ENCODE data around the gene IPCEF1. TPM values are rescaled to one million over a fixed set of nuclear protein-coding genes. Genes with fewer than 3 reads are reported as not detected.

The IPCEF1 gene
- polyA plus RNA-seq, 1 donor (not counting 4 experiments of a cell fraction or from before 2014, with no cell fraction given): 0.21 TPM

- peaks cover 14% of the 10 kb centered on the region for H3K4me1 ChIP-seq (ENCODE audit: control insufficient read depth, extremely low read depth, insufficient read depth, low read length)
- DNase-seq (ENCODE audit: low read depth, low spot score) (no peak), FAIRE-seq (no peak)
- H3K9ac ChIP-seq (ENCODE audit: control insufficient read depth, extremely low read depth, insufficient read depth, low read length): no peak overlapping the region
- no peaks in the 10 kb centered on the region for H3K36me3 ChIP-seq (ENCODE audit: control insufficient read depth in 2 of 2, extremely low read depth in 1 of 2, insufficient read depth in 2 of 2, low read length in 2 of 2)
- H2AFZ ChIP-seq (ENCODE audit: control insufficient read depth, low read length): no peak overlapping the region
- TF ChIP-seq CTCF (optimal IDR thresholded peaks at IDR 0.05 in 1 of 3, IDR thresholded peaks at IDR 0.05 in 1 of 3, conservative IDR thresholded peaks at IDR 0.05 in 1 of 3; ENCODE audit: extremely low read depth in 1 of 3, insufficient read depth in 2 of 3, low read length in 3 of 3): no peak
- no peak for TF ChIP-seq EZH2 (IDR thresholded peaks at IDR 0.05; ENCODE audit: low read length)
- H3K9me3 ChIP-seq (ENCODE audit: control insufficient read depth, low read depth, low read length): no peaks in the 10 kb centered on the region
- no peaks in the 10 kb centered on the region for H3K27me3 ChIP-seq (ENCODE audit: control insufficient read depth, extremely low read depth, insufficient read depth, low read length)
- H4K20me1 ChIP-seq (ENCODE audit: control insufficient read depth, extremely low read depth, insufficient read depth, low read length): no peaks in the 10 kb centered on the region
- no peak overlapping the region for H3K27ac ChIP-seq (ENCODE audit: control insufficient read depth, insufficient read depth, low read length)
- no peak overlapping the region for H3K4me3 ChIP-seq (ENCODE audit: control insufficient read depth in 2 of 3, extremely low read depth in 1 of 3, insufficient read depth in 2 of 3, low read depth in 1 of 3, low read length in 3 of 3)
- H3K79me2 ChIP-seq (ENCODE audit: control insufficient read depth, insufficient read depth, low read length): no peaks in the 10 kb centered on the region
- no peaks in the 10 kb centered on the region for H3K9me1 ChIP-seq (ENCODE audit: control insufficient read depth, extremely low read depth, insufficient read depth, low read length)
- no peak overlapping the region for H3K4me2 ChIP-seq (ENCODE audit: control insufficient read depth, extremely low read depth, insufficient read depth, low read depth, low read length)
- dilution Hi-C loops (cut with MboI; ENCODE audit: extremely low pct_ligation_motif_present, low sequenced_read_pairs): no loop called here
These were observed 7.2 kb upstream of the IPCEF1 start for GRCh38 chr6:154363821-154364220.

- no peaks in the 10 kb centered on the region for H3K27me3 ChIP-seq (ENCODE audit: control insufficient read depth, extremely low read depth, insufficient read depth, low read length)
- no peak for DNase-seq (ENCODE audit: low read depth, low spot score)
These were observed 4.9 kb upstream of the IPCEF1 start for GRCh38 chr6:154361476-154361875.

More at GRCh38 chr6:154361476-154361875, 4.9 kb upstream of the IPCEF1 start:
- no peak for FAIRE-seq
- Histone ChIP-seq H3K4me1 (ENCODE audit: control insufficient read depth, extremely low read depth, insufficient read depth, low read length) (no peaks in the 10 kb centered on the region), H3K27ac (ENCODE audit: control insufficient read depth, insufficient read depth, low read length) (no peak overlapping the region), H4K20me1 (ENCODE audit: control insufficient read depth, extremely low read depth, insufficient read depth, low read length) (no peaks in the 10 kb centered on the region), H3K9me3 (ENCODE audit: control insufficient read depth, low read depth, low read length) (no peaks in the 10 kb centered on the region), H3K79me2 (ENCODE audit: control insufficient read depth, insufficient read depth, low read length) (no peaks in the 10 kb centered on the region), H3K9ac (ENCODE audit: control insufficient read depth, extremely low read depth, insufficient read depth, low read length) (no peak overlapping the region), H3K4me2 (ENCODE audit: control insufficient read depth, extremely low read depth, insufficient read depth, low read depth, low read length) (no peak overlapping the region), H3K9me1 (ENCODE audit: control insufficient read depth, extremely low read depth, insufficient read depth, low read length) (no peaks in the 10 kb centered on the region), H3K36me3 (ENCODE audit: control insufficient read depth in 2 of 2, extremely low read depth in 1 of 2, insufficient read depth in 2 of 2, low read length in 2 of 2) (no peaks in the 10 kb centered on the region), H3K4me3 (ENCODE audit: control insufficient read depth in 2 of 3, extremely low read depth in 1 of 3, insufficient read depth in 2 of 3, low read depth in 1 of 3, low read length in 3 of 3) (no peak overlapping the region), H2AFZ (ENCODE audit: control insufficient read depth, low read length) (no peak overlapping the region)
- dilution Hi-C loops (cut with MboI; ENCODE audit: extremely low pct_ligation_motif_present, low sequenced_read_pairs): no loop called here
- TF ChIP-seq CTCF (optimal IDR thresholded peaks at IDR 0.05 in 1 of 3, IDR thresholded peaks at IDR 0.05 in 1 of 3, conservative IDR thresholded peaks at IDR 0.05 in 1 of 3; ENCODE audit: extremely low read depth in 1 of 3, insufficient read depth in 2 of 3, low read length in 3 of 3) (no peak), EZH2 (IDR thresholded peaks at IDR 0.05; ENCODE audit: low read length) (no peak)

Measured in keratinocyte (primary cell).